Inflammatory macrophage treated with lipopolysaccharide for 1 hour (primary cell): Measurements from ENCODE around the gene SH2D5.
"Not testable (repeated sequence)": the region's sequence is repeated elsewhere in the genome, so short reads cannot be mapped to it uniquely, and the experiment has no call there.

Experiments
- DNase-seq, 2 donors: peaks; one replicate each; pipeline ENCODE4 v3.0.0-alpha.2; 2020 to 2022

Gene SH2D5

DNA sequence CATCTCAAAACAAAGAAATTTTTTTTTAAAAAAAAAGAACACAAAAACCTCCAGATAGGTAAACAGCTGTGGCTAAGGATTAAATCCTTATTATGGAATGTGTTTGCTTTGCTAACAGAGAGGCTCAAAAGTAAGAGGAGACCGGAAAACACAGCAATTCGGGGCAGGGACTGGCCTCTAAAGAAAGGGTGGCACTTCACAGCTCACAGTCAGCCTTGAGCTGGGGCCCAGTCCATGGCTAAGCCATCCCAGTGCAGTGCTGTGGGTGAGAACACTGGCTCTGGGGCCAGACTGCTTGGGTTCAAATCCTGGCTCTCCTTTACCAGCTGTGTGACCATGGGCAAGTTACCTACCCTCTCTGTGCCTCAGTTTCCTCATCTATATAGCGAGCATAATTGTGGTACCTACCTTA is 42.9 kb downstream of the SH2D5 start:
- DNase-seq, result no peak

DNA sequence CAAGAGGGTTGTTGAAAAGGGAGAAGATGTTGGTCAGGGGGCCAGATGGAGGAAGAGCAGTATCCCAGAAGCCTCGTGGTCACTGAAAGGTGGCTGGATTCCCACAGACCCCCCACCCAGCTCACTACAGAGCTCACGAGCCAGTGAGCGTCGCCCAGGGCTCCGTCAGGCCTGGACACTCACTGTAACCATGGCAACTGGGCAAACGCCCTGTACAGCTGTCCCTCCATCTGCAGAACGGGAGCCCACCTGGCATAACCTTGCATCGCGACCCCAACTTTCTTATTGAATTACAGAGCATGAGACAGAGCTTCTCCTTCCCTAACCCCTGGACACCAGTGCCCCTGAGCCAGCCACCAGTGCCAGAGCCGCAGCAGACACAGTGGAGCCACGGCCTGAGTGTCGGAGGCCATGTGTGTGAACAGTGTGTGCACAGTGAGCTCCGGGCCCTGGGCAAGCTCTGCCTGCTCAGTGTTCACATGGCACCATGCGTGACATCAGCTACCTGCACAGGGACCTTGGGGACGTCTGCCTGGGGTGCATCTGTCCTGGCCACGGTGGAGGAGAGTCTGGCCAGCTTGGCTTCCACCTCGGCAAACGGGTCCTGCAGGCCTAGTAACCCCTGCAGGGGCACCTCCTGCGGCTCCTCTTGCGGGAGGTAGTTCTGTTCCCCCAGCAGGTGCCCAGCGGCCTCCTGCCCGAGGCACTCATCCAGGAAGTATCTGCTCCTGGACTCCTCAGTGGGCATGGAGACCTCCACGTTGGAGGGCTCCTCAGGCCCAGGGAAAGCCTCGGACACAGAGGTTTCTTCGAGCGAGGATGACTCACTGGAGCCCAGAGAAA is 45.4 kb downstream of the SH2D5 start:
- DNase-seq, result no peak

DNA sequence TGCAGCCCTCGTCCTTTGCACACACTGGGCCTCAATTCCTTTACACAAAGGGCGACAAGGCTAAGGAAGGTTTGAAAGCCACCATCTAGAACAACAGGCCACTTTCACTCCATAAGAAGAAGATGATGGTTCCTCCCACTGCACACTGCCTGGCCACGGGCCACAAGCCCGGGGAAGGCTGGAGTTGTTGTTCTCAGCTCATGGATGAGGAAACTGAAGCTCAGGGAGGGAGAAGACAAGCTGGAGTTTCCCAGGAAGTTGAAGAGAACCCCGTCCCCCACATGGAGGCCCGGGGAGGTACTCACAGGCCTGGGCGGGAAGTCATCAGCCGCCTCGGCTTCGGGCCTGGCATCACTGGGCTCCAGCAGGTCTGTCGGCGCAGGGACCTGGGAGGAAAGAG is 46.8 kb downstream of the SH2D5 start:
- peak; percentile 50 to 80 for DNase-seq

DNA sequence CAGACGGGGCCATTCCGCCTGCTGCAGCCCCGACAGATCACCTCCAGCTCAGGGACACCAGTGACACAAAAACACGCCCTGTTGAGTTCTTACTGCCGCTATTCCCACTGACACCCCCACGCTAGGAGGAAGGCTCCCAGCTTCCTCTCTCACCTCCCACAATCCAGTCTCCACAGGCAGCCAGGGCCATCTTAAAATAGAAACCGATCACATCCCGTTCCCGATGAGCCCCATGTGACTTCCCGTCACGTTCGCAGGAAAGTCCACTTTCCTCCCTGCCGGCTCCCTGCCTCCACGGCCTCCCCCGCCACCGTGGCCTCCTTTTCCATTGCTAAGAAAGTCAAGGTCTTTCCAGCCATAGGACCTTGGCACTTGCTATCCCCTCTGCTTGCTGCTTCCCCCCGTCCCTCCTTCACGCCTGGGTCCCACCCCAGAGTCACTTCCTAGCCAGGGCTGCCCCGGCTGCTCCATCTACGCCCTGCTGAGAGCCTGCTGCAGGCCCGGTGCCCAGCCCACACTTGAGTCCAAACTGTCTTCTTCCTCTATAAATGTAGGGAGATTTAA is 47.3 kb downstream of the SH2D5 start:
- DNase-seq, result peak; percentile 49 to 74

DNA sequence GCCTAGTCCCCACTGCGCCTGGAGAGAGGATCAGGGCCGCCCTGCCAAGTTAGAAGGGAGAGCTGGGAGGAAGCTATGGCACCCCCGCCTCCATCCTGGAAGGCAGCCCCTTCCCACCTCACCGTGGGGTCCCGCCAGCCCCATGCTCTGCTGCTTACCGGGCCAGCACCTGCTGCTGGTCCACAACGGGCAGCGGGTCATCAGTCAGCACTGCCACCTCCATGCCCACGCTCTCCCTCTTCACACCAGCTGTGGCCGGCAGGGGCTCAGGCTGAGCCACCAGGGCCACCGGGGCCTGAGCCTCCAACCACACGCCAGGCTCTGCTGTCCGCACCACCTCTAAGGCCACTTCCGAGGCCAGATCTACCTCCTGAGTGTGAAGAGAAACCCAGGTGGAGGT is 47.9 kb downstream of the SH2D5 start:
- no peak for DNase-seq

DNA sequence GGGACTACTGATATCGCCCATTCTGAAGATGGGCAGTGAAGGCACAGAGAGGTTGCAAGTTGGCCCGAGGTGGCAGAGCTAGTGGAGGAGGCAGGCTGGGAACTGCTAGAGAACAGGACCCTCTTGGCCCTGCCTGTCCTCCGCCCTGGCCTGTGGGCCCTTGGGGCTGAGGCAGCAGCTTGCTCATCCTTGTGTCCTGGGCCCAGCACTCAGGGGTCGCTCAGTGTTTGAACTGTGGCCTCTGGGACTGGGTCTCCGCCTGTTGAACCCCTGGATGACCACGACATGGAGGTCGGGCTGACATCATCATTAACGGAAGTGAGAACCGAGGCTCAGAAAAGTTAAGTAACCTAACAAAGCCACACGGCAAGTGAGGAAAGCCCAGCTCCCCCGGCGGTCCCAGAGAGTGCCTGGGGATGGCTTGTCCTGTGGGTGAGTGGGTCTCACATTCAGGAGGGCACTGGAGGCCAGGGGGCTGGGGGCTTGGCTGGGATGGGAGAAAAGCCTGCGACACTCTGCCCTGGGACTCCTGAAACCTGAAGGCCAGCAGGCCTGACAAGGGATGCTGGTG is 48.4 kb downstream of the SH2D5 start:
- DNase-seq, result peak; percentile 23 to 45

DNA sequence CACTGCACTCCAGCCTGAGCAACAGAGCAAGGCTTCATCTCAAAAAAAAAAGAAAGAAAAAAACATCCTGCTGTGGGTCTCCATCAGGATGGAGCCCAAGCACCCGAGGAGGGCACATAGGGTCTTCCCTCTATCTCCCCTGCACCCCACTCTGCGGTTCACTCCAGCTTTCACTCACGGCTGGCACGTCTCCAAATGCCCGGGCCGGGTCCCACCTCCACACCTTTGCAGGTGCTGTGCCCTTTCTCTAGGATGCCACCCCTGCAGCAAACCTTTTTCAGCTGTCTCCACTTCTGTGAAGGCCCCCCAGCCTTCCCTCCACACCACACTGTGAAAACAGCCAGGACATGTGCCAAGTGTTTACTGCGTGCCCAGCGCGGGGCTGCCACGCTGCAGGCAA is 48.9 kb downstream of the SH2D5 start:
- no peak for DNase-seq

DNA sequence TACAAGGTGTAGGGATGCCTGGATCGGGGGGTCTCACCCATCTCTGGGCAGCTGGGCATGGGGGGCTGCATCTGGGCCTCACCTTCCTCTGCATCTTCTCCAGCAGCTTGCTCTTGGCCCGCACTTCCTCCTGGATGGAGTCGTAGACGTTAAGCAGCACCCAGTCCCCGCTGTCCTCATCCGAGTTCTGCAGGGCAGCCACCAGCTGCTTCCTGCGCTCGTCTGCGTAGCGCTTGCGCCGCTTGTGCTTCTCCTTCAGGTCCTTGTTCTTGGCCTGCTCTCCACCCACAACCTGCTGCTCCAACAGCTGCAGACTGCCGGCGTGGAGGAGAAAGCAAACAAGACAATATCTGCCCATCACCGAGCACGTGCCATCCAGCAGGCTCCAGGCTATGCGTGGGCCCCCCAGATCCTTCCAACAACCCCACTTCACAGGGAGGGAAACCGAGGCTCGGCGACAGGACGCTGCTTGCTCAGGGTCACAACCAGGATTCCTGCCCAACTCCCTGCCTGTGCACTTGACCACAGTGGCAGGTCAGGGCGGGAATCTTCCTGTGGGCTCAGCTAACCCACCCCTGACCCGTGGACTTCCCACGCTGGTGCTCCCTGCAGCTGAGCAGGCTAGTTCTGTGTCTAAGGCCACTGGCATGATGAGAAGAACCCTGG is 49.8 kb downstream of the SH2D5 start:
- DNase-seq, result peak; percentile 42 to 53

DNA sequence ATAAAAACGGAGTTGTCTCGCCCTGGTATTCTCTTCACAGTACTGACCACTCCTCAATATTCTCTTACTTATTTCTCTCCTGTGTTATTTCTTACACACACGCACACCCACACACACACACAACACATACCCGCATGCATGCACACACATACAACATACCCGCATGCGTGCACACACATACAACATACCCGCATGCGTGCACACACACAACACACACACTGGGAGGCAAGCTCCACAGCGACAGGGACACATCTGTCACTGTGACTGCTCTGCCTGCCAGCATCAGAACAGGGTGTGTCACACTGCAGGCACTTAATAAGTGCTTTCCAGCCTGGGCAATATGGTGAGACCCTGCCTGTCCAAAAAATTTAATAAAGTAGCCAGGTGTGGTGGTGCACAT is 50.5 kb downstream of the SH2D5 start:
- no peak for DNase-seq

DNA sequence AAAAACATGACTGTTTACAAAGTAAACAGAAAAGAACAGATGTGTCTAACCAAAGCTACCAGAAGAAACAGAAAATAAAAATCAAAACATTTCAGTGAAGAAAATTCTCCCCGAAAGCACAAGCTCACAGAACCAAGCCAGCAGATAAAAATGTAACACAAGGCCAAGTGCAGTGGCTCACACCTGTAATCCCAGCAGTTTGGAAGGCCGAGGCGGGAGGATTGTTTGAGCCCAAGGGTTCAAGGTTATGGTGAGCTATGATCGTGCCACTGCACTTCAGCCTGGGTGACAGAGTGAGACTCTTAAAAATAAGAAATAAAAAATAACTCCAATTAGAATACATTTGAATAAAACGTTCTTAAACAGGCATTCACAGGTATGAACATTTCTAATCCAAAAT is 52.2 kb downstream of the SH2D5 start:
- DNase-seq, result no peak

DNA sequence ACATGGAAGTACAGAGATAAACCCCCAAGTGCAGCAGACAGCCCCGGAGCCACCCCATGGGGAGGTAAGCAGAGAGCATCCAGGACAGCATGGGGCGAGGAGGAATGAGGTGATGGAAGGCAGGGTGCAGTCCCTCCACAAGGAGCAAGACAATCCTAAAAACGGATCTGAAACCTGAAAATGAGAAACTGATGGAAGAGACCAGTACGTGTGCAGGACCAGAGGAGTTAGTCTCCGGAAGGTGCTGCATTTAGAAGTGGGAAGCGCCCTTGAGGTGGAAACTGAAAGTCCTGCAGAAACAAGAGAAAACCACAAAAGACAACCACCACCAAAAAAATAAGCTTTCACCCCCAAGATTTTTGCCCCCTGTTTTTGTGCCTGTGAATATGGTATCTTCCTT is 53.9 kb downstream of the SH2D5 start:
- no peak for DNase-seq

DNA sequence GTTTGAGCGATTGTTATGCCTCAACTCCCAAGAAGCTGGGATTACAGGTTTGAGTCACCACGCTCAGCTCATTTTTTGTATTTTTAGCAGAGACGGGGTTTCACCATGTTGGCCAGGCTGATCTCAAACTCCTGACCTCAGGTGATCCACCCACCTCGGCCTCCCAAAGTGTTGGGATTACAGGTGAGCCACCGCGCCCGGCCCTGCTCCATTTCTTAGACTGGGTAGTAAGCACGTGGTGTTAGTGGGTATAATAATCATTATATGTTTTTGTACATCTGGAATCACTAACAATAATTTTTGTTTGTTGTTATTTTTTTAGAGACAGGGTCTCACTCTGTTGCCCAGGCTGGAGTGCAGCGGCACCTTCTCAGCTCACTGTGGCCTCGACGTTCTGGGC is 58.9 kb downstream of the SH2D5 start:
- not testable (repeated sequence) for DNase-seq

DNA sequence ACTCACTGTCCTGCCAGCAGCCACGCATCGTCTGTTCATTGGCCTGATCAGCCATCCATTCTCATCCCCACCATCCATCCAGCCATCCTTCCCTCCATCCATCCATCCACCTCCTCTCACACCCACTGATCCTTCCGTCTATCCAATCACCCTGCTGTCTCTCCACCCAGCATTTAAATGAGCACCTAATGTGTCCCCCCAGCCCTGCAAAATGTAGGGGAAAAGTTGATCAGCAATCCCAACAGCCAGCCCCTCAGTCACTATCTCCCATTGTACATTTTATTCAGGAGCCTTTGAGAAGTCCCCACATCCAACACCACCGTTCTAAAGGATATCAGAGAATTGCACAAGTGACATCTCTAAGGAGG is 60.3 kb downstream of the SH2D5 start:
- DNase-seq, result no peak

DNA sequence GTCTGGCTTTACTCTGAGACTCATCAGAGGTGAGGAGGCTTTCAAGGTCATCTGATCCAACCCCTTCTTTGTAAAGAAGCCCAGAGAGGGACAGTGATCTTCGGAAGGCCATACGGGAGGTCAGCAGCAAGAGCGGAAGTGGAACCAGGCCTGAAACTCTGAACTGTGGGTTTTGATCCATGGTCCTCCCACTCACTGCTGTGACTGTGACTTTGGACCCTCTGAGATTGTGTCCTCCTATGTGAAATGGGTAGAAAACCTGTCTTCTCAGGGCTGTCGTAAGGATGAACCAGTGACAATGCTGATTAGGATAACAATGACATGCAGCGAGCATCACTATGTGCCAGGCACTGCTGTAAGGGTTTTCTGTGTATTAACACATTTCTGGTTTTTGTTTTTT is 61.6 kb downstream of the SH2D5 start:
- DNase-seq, result no peak
